ENCODE results near the gene RPS15. TPM values are rescaled to one million over a fixed set of nuclear protein-coding genes. Genes with fewer than 3 reads are reported as not detected.

Gene RPS15
- total RNA-seq, 1 donor from 2014 or later: 854 TPM

GRCh38 chr19:1392939-1393530, 45.2 kb upstream of the RPS15 start:
- DNase-seq: no peak
- Histone ChIP-seq H3K4me1 (no peaks in the 10 kb centered on the region), H3K27me3 (ENCODE audit: low read depth) (no peaks in the 10 kb centered on the region), H3K9me3 (no peaks in the 10 kb centered on the region), H3K4me3 (no peak overlapping the region), H3K27ac (no peak overlapping the region), H3K36me3 (peaks cover 60% of the 10 kb centered on the region)
- TF ChIP-seq CTCF (IDR thresholded peaks at IDR 0.05): no peak
- no peak for ATAC-seq
- intact Hi-C loops (cut with DNase I): no loop called here

GRCh38 chr19:1393841-1394240, 44.4 kb upstream of the RPS15 start:
- TF ChIP-seq CTCF (IDR thresholded peaks at IDR 0.05): no peak
- DNase-seq (no peak), ATAC-seq (no peak)
- intact Hi-C loops (cut with DNase I): no loop called here
- Histone ChIP-seq H3K9me3 (no peaks in the 10 kb centered on the region), H3K27ac (no peak overlapping the region), H3K36me3 (peaks cover 52% of the 10 kb centered on the region), H3K4me3 (no peak overlapping the region), H3K4me1 (no peaks in the 10 kb centered on the region), H3K27me3 (ENCODE audit: low read depth) (no peaks in the 10 kb centered on the region)

GRCh38 chr19:1394252-1395193, 43.7 kb upstream of the RPS15 start:
- no peak for DNase-seq
- Histone ChIP-seq H3K27ac (no peak overlapping the region), H3K9me3 (no peaks in the 10 kb centered on the region), H3K36me3 (peaks cover 45% of the 10 kb centered on the region), H3K4me1 (no peaks in the 10 kb centered on the region), H3K4me3 (no peak overlapping the region), H3K27me3 (ENCODE audit: low read depth) (peaks cover 3% of the 10 kb centered on the region)
- intact Hi-C loops (cut with DNase I): no loop called here
- peak in 1 of 2 donors; percentile 2 for ATAC-seq
- TF ChIP-seq CTCF (IDR thresholded peaks at IDR 0.05): no peak

GRCh38 chr19:1395194-1396018, 42.8 kb upstream of the RPS15 start:
- Histone ChIP-seq H3K27ac (no peak overlapping the region), H3K9me3 (no peaks in the 10 kb centered on the region), H3K4me3 (no peak overlapping the region), H3K36me3 (peaks cover 39% of the 10 kb centered on the region), H3K27me3 (ENCODE audit: low read depth) (peaks cover 6% of the 10 kb centered on the region), H3K4me1 (peaks cover 3% of the 10 kb centered on the region)
- DNase-seq: no peak
- no peak for ATAC-seq
- TF ChIP-seq CTCF (IDR thresholded peaks at IDR 0.05): no peak
- intact Hi-C loops (cut with DNase I): no loop called here

- Histone ChIP-seq H3K4me1 (peaks cover 11% of the 10 kb centered on the region), H3K4me3 (no peak overlapping the region), H3K9me3 (no peaks in the 10 kb centered on the region), H3K27ac (no peak overlapping the region), H3K36me3 (peaks cover 31% of the 10 kb centered on the region), H3K27me3 (ENCODE audit: low read depth) (peaks cover 14% of the 10 kb centered on the region)
- no peak for TF ChIP-seq CTCF (IDR thresholded peaks at IDR 0.05)
- intact Hi-C loops (cut with DNase I): no loop called here
- no peak for DNase-seq
- no peak for ATAC-seq
Measured at GRCh38 chr19:1396019-1396767, 42.0 kb upstream of the RPS15 start.

Measured in lower lobe of right lung (tissue), 2 donors.